ENCODE measurements around the gene TEKT3.

- no peak for TF ChIP-seq POLR2A (IDR thresholded peaks at IDR 0.05)
- TF ChIP-seq CTCF (IDR thresholded peaks at IDR 0.05): no peak
Measured at GRCh38 chr17:15278380-15278779, 63.0 kb downstream of the TEKT3 start.

Measured in heart left ventricle (tissue), 13 donors.